ENCODE results near the gene FOXP1.

Gene FOXP1

DNA sequence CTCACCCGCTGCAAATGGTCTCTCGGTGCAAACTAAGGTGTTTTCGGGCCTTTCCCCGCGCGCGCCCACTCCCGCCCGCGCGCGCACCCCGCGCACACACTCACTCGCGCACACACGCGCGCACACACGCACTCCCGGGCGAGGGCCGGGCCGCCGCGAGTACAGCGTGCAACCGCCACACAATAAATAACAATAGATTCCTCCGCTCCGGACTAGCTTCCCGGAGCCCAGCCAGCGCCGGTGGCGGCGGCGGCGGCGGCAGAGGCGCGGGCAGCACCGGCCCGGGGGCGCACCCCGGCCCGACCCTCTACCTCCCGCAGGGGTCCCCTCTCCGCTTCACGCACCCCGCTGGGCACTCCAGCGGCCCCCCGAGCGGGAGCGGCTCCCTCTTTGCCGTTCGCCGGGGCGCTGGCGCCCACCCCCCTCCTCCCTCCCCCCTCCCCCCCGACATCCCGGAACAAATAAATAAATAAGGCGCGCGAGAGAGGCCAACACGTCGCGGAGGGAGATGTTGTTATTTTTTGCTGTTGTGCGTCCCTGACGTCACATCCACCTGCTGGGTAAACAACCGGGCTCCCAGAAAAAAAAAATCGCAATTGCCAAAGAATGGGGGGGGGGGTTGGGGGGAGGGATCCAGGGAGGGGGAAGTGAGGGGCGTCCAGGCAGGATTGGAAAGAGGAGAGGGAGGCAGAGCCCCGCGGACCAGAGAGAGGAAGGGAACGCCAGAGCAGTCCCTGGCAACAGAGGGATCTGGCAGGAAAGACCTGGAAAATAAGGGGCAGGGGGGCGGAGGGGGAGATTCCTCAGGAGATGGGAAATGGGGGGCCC, at the start of gene FOXP1:
Gene FOXP1 (minus strand): TSS at position 163 of the 828 bp plus-strand sequence. CDS start 385,347 bp downstream, outside the sequence.
- H3K4me3 ChIP-seq (ENCODE audit: low read depth in 1 of 2, low read length in 1 of 2), result peak within 1 kb of the TSS; percentile 97
- no peaks in the 10 kb centered on the region for H3K9me3 ChIP-seq
- H3K36me3 ChIP-seq, result no peaks in the 10 kb centered on the region
- no peaks in the 10 kb centered on the region for H3K27me3 ChIP-seq
- TF ChIP-seq, protein P1, sequence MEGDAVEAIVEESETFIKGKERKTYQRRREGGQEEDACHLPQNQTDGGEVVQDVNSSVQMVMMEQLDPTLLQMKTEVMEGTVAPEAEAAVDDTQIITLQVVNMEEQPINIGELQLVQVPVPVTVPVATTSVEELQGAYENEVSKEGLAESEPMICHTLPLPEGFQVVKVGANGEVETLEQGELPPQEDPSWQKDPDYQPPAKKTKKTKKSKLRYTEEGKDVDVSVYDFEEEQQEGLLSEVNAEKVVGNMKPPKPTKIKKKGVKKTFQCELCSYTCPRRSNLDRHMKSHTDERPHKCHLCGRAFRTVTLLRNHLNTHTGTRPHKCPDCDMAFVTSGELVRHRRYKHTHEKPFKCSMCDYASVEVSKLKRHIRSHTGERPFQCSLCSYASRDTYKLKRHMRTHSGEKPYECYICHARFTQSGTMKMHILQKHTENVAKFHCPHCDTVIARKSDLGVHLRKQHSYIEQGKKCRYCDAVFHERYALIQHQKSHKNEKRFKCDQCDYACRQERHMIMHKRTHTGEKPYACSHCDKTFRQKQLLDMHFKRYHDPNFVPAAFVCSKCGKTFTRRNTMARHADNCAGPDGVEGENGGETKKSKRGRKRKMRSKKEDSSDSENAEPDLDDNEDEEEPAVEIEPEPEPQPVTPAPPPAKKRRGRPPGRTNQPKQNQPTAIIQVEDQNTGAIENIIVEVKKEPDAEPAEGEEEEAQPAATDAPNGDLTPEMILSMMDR (IDR thresholded peaks at IDR 0.05), result no peak
- H3K4me1 ChIP-seq (ENCODE audit: control insufficient read depth in 1 of 2, insufficient read depth in 1 of 2, low read depth in 1 of 2, low read length in 1 of 2), result peaks cover 53 to 54% of the 10 kb centered on the region in 2 experiments
- H3K27ac ChIP-seq, result peak within 1 kb of the TSS; percentile 100

DNA sequence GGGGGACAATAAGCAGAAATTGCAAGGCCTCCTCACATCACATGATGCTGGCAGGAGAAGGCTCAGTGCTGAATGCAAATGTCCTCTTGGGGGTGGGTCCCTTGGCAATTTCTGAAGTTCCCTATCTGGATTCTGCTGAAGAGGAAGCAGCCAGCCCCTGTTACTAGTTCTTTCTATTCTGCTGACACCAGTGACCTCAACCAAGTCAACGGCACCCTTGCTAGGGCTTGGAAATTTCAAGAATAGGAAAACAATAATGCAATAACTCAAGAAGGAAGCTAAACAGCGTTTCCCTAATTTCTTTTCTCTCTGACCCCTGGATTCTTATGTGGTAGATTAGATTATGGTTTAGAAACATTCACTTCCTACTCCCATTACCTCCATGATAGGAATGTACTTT, 46.2 kb upstream of the FOXP1 start:
- Histone ChIP-seq H3K4me1 (ENCODE audit: control insufficient read depth in 1 of 2, insufficient read depth in 1 of 2, low read depth in 1 of 2, low read length in 1 of 2) (peaks cover 16 to 17% of the 10 kb centered on the region in 2 experiments), H3K27ac (peak overlapping the region; percentile 64), H3K36me3 (no peaks in the 10 kb centered on the region), H3K27me3 (no peaks in the 10 kb centered on the region), H3K4me3 (ENCODE audit: low read depth in 1 of 2, low read length in 1 of 2) (no peak overlapping the region), H3K9me3 (no peaks in the 10 kb centered on the region)
- TF ChIP-seq, protein P1 (IDR thresholded peaks at IDR 0.05), result no peak

DNA sequence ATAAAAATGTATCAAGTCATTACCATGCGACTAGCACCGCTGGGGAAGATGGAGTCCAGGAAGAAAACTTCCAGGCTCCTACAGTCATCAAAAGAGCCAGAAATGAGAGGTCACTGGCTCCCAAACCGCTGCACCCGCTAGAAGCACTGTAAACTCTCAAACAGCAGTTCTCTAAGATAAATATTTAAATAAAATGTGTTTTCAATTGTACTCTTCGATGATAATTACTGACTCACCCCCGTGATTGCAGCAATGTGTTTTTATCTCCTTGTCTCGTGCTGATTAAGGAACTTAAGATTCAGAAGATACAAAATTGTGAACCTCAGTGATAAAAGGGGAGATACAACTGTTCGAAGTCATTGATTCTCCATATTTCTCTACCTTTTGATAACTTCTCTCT, 45.8 kb upstream of the FOXP1 start:
- H3K4me3 ChIP-seq (ENCODE audit: low read depth in 1 of 2, low read length in 1 of 2), result no peak overlapping the region
- no peaks in the 10 kb centered on the region for H3K36me3 ChIP-seq
- peaks cover 16 to 17% of the 10 kb centered on the region in 2 experiments for H3K4me1 ChIP-seq (ENCODE audit: control insufficient read depth in 1 of 2, insufficient read depth in 1 of 2, low read depth in 1 of 2, low read length in 1 of 2)
- TF ChIP-seq, protein P1 (IDR thresholded peaks at IDR 0.05), result no peak
- H3K9me3 ChIP-seq, result no peaks in the 10 kb centered on the region
- H3K27me3 ChIP-seq, result no peaks in the 10 kb centered on the region
- H3K27ac ChIP-seq, result peak overlapping the region; percentile 64

DNA sequence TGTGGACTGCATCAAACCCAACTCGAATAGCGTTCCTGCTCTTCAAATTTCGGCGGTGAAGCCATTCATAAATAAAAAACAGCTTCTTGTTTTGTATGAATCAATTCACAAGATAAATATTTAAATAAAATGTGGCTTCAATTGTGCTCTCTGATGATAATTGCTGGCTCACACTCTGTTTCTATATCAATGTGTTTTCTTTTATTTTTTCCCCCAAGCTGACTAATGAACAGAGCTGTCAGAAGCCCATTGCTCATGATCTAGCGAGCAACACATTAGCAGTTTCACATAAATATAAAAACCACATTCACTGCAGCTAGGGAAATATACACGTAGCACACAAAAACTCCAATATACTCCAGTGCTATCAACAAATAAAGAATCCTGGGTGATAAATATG, 45.0 kb upstream of the FOXP1 start:
- Histone ChIP-seq H3K9me3 (no peaks in the 10 kb centered on the region), H3K4me3 (ENCODE audit: low read depth in 1 of 2, low read length in 1 of 2) (no peak overlapping the region), H3K4me1 (ENCODE audit: control insufficient read depth in 1 of 2, insufficient read depth in 1 of 2, low read depth in 1 of 2, low read length in 1 of 2) (peaks cover 16 to 17% of the 10 kb centered on the region in 2 experiments), H3K27ac (no peak overlapping the region), H3K36me3 (no peaks in the 10 kb centered on the region), H3K27me3 (no peaks in the 10 kb centered on the region)
- TF ChIP-seq, protein P1 (IDR thresholded peaks at IDR 0.05), result no peak

- Histone ChIP-seq H3K27me3 (no peaks in the 10 kb centered on the region), H3K4me1 (ENCODE audit: control insufficient read depth in 1 of 2, insufficient read depth in 1 of 2, low read depth in 1 of 2, low read length in 1 of 2) (peaks cover 16 to 17% of the 10 kb centered on the region in 2 experiments), H3K27ac (no peak overlapping the region), H3K9me3 (no peaks in the 10 kb centered on the region), H3K4me3 (ENCODE audit: low read depth in 1 of 2, low read length in 1 of 2) (no peak overlapping the region), H3K36me3 (no peaks in the 10 kb centered on the region)
- TF ChIP-seq, protein P1 (IDR thresholded peaks at IDR 0.05), result no peak
Observed at GRCh38 chr3:71625676-71626075, 42.1 kb upstream of the FOXP1 start.
